IPS-18a (cell line): ENCODE measurements around the gene CYBC1.
"Not testable (repeated sequence)": the region's sequence is repeated elsewhere in the genome, so short reads cannot be mapped to it uniquely, and the experiment has no call there.

Experiments
- H3K27ac ChIP-seq: one replicate; pipeline ENCODE4 v1.5.1; 2013; ENCODE audit warnings: low read length
- H3K27me3 ChIP-seq: one replicate; pipeline ENCODE4 v1.6.1; 2013; ENCODE audit warnings: mild to moderate bottlenecking, low read length; ENCODE audit not compliant: control insufficient read depth, insufficient read depth
- H3K36me3 ChIP-seq: one replicate; pipeline ENCODE4 v1.6.1; 2013; ENCODE audit warnings: low read depth, low read length; ENCODE audit not compliant: control insufficient read depth
- H3K4me1 ChIP-seq: one replicate; pipeline ENCODE4 v1.6.1; 2013; ENCODE audit warnings: low read depth, low read length; ENCODE audit not compliant: control insufficient read depth
- H3K4me3 ChIP-seq: one replicate; pipeline ENCODE4 v1.5.1; 2013; ENCODE audit warnings: low read length
- H3K9ac ChIP-seq: one replicate; pipeline ENCODE4 v1.6.1; 2013; ENCODE audit warnings: mild to moderate bottlenecking, low read length, moderate library complexity
- H3K9me3 ChIP-seq: one replicate; pipeline ENCODE4 v1.6.1; 2013; ENCODE audit warnings: low read depth, low read length; ENCODE audit not compliant: control insufficient read depth

Gene CYBC1

GRCh38 chr17:82424001-82424862 is 26.3 kb downstream of the CYBC1 start:
- no peaks in the 10 kb centered on the region for H3K36me3 ChIP-seq
- no peak overlapping the region for H3K4me3 ChIP-seq
- H3K27me3 ChIP-seq = peaks cover 3% of the 10 kb centered on the region
- no peak overlapping the region for H3K27ac ChIP-seq
- no peaks in the 10 kb centered on the region for H3K4me1 ChIP-seq
- no peak overlapping the region for H3K9ac ChIP-seq
- no peaks in the 10 kb centered on the region for H3K9me3 ChIP-seq

GRCh38 chr17:82419540-82419939 is 31.0 kb downstream of the CYBC1 start:
- no peak overlapping the region for H3K27ac ChIP-seq
- peaks cover 5% of the 10 kb centered on the region for H3K27me3 ChIP-seq
- H3K4me3 ChIP-seq = peak overlapping the region; percentile 88
- no peaks in the 10 kb centered on the region for H3K36me3 ChIP-seq
- H3K9me3 ChIP-seq = no peaks in the 10 kb centered on the region
- peak overlapping the region; percentile 62 for H3K9ac ChIP-seq
- no peaks in the 10 kb centered on the region for H3K4me1 ChIP-seq

GRCh38 chr17:82418001-82418986 is 32.3 kb downstream of the CYBC1 start, which contains the start of the genes HEXD and OGFOD3:
Gene HEXD, plus strand, starts transcription at chr17:82418347. Its CDS starts 1,453 bp downstream, at chr17:82419800.
Gene OGFOD3, minus strand, starts transcription at chr17:82418586. Its CDS starts 101 bp downstream, at chr17:82418485.
- H3K27ac ChIP-seq = no peak within 1 kb of the TSS

GRCh38 chr17:82416771-82417170 is 33.8 kb downstream of the CYBC1 start:
- Histone ChIP-seq H3K4me3 (no peak overlapping the region), H3K27me3 (peaks cover 5% of the 10 kb centered on the region), H3K27ac (no peak overlapping the region), H3K36me3 (no peaks in the 10 kb centered on the region), H3K9me3 (no peaks in the 10 kb centered on the region), H3K4me1 (no peaks in the 10 kb centered on the region), H3K9ac (no peak overlapping the region)

More at GRCh38 chr17:82418001-82418986, 32.3 kb downstream of the CYBC1 start, which contains the start of the genes HEXD and OGFOD3:
- H3K4me1 ChIP-seq = no peaks in the 10 kb centered on the region
- H3K9me3 ChIP-seq = no peaks in the 10 kb centered on the region
- no peaks in the 10 kb centered on the region for H3K36me3 ChIP-seq
- peak within 1 kb of the TSS; percentile 62 for H3K9ac ChIP-seq
- peaks cover 5% of the 10 kb centered on the region for H3K27me3 ChIP-seq
- H3K4me3 ChIP-seq = peak within 1 kb of the TSS; percentile 88

- no peaks in the 10 kb centered on the region for H3K36me3 ChIP-seq
- H3K4me1 ChIP-seq = no peaks in the 10 kb centered on the region
Measured at GRCh38 chr17:82416264-82416663, 34.3 kb downstream of the CYBC1 start.

GRCh38 chr17:82415786-82416185 is 34.8 kb downstream of the CYBC1 start:
- Histone ChIP-seq H3K4me3 (no peak overlapping the region), H3K9me3 (no peaks in the 10 kb centered on the region), H3K9ac (no peak overlapping the region), H3K36me3 (no peaks in the 10 kb centered on the region), H3K27me3 (peaks cover 5% of the 10 kb centered on the region), H3K27ac (no peak overlapping the region), H3K4me1 (no peaks in the 10 kb centered on the region)

More at GRCh38 chr17:82416264-82416663, 34.3 kb downstream of the CYBC1 start:
- no peak overlapping the region for H3K4me3 ChIP-seq
- H3K27ac ChIP-seq = no peak overlapping the region
- H3K9ac ChIP-seq = no peak overlapping the region
- no peaks in the 10 kb centered on the region for H3K9me3 ChIP-seq
- H3K27me3 ChIP-seq = peaks cover 5% of the 10 kb centered on the region

- H3K9ac ChIP-seq = no peak overlapping the region
- no peaks in the 10 kb centered on the region for H3K9me3 ChIP-seq
- H3K27ac ChIP-seq = no peak overlapping the region
- peaks cover 5% of the 10 kb centered on the region for H3K27me3 ChIP-seq
- no peaks in the 10 kb centered on the region for H3K36me3 ChIP-seq
- no peak overlapping the region for H3K4me3 ChIP-seq
- no peaks in the 10 kb centered on the region for H3K4me1 ChIP-seq
Measured at GRCh38 chr17:82415336-82415735, 35.2 kb downstream of the CYBC1 start.

- Histone ChIP-seq H3K4me3 (no peak overlapping the region), H3K9me3 (no peaks in the 10 kb centered on the region), H3K4me1 (no peaks in the 10 kb centered on the region), H3K36me3 (no peaks in the 10 kb centered on the region), H3K27me3 (peaks cover 5% of the 10 kb centered on the region), H3K27ac (no peak overlapping the region), H3K9ac (no peak overlapping the region)
Measured at GRCh38 chr17:82414548-82415281, 35.8 kb downstream of the CYBC1 start.

- no peak overlapping the region for H3K9ac ChIP-seq
- H3K27ac ChIP-seq = no peak overlapping the region
- no peaks in the 10 kb centered on the region for H3K27me3 ChIP-seq
- no peak overlapping the region for H3K4me3 ChIP-seq
- H3K9me3 ChIP-seq = no peaks in the 10 kb centered on the region
- no peaks in the 10 kb centered on the region for H3K36me3 ChIP-seq
- H3K4me1 ChIP-seq = no peaks in the 10 kb centered on the region
Measured at GRCh38 chr17:82412535-82413520, 37.7 kb downstream of the CYBC1 start.

GRCh38 chr17:82412081-82412480 is 38.5 kb downstream of the CYBC1 start:
- H3K36me3 ChIP-seq, H3K27me3 ChIP-seq, H3K27ac ChIP-seq, H3K4me3 ChIP-seq, H3K9me3 ChIP-seq, H3K9ac ChIP-seq, H3K4me1 ChIP-seq: not testable (repeated sequence)
